ENCODE measurements around the gene CSMD2.
"Not testable (repeated sequence)": the region's sequence is repeated elsewhere in the genome, so short reads cannot be mapped to it uniquely, and the experiment has no call there.

CSMD2 gene

DNA sequence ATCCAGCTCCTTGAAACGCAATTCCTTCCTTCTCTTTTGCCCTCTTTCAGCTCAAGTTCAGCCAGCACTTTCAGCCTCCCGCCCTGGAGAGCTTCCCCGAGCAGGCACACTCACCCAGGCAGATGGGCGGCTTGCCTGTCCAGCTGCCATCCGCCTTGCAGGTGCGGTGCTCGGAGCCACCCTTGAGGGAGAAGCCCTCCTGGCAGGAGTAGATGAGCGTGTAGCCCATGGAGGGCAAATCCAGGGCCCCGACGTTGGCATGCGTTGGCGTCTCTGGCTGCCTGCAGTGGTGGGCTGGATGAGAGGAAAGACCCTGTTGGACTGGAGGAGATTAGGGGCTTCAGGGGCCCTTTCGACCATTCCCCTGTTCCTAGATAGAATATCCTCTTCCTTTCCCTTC lies 632.1 kb downstream of the CSMD2 start:
- no peak for DNase-seq (ENCODE audit: low spot score)

DNA sequence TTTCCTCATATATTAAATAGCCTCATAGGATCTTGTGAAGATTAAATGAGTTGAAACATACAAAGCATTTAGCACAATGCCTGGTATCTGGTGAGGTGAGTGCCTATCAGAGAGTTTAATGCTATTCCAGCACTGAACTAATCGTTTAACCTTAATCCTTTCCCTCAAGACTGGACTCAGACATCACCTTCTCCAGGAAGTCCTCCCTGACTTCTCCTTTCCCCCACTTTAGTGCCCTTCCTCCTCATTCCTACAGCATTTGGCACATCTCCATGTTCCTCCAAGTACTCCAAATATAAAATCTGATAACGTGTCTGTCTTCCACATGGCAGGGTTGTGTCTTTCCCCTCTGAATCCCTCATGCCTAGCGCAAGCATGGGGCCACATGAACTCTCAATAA lies 632.8 kb downstream of the CSMD2 start:
- no peak for DNase-seq (ENCODE audit: low spot score)

GRCh38 chr1:33529957-33530356 lies 635.1 kb downstream of the CSMD2 start:
- DNase-seq (ENCODE audit: low spot score) = no peak

DNA sequence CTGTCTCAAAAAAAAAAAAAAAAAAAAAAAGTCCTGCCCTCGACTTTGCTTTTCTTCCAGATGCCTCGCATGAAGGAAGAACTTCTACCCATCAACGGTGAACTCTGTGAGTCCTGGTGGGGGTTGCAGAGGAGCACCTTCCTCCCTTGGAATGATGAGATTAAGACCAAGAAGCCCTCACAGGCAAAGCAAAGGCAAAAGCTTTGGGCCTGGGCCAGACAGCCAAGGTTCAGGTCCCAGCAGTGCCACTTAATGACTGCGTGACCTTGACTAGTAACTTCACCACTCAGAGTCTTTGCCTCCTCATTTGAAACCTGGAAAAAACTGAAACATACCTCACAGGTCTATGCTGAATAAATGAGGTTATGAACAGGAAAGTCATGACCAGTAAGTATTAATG lies 637.1 kb downstream of the CSMD2 start:
- no peak for DNase-seq (ENCODE audit: low spot score)

- no peak for DNase-seq (ENCODE audit: low spot score)
Observed at GRCh38 chr1:33524586-33524985, 640.4 kb downstream of the CSMD2 start.

DNA sequence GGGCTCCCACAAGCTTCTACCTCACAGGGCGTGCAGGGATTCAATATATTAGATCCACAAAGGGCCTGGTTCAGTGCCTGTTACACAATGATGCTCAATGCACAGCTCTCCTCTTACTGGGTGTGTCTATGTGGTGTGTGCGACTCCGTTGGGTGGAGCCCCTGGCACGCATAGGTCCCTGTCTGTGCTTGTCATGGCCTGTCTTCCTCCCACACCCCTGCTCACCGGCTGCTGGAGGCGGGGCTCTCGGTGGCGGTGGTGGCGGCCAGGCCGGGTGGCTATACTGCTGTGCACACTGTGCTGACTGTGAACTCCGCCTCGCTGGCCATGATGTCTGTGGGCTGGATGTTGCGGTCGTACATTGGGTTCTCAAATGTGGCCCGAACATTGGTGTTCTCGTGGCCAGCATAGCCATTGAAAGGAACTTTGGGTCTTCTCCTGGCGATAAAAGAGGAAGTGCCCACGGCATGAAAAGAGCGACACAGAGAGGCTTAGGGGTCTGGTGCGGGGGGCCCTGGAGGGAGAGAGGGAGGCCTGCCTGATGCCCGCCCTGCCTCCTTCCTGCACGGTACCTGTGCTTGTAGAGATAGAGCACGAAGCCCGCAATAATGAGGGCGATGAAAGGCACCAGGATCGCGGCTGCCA lies 645.7 kb downstream of the CSMD2 start:
- DNase-seq (ENCODE audit: low spot score) = no peak

- DNase-seq (ENCODE audit: low spot score) = no peak
Observed at GRCh38 chr1:33517596-33518250, 647.3 kb downstream of the CSMD2 start.

- no peak for DNase-seq (ENCODE audit: low spot score)
Observed at GRCh38 chr1:33516891-33517567, 648.0 kb downstream of the CSMD2 start.

GRCh38 chr1:33516428-33516827 lies 648.6 kb downstream of the CSMD2 start:
- no peak for DNase-seq (ENCODE audit: low spot score)

DNA sequence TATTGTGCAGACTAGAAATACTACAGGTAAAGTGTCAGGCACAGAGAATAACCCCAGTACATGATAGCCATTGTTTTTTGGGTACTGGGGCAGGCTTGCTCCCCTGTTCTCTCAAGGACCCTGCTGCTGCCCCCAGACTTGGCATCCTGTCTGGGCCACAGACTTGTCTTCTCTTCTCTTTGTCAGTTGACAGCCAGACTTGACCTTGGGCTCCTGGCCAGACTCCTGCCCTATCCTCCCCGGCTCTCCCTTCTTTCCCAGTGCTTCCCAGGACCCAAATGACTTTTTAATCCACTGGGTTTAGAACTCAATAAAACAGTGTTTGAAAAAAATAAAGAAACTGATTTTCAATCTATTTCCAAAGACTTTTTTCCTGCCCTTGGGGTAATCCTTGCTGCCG lies 649.4 kb downstream of the CSMD2 start:
- no peak for DNase-seq (ENCODE audit: low spot score)

GRCh38 chr1:33515112-33515511 lies 649.9 kb downstream of the CSMD2 start:
- no peak for DNase-seq (ENCODE audit: low spot score)

- DNase-seq (ENCODE audit: low spot score) = no peak
Observed at GRCh38 chr1:33512226-33513011, 652.6 kb downstream of the CSMD2 start.

- DNase-seq (ENCODE audit: low spot score) = not testable (repeated sequence)
Observed at GRCh38 chr1:33509276-33509675, 655.8 kb downstream of the CSMD2 start.

- no peak for DNase-seq (ENCODE audit: low spot score)
Observed at GRCh38 chr1:33508151-33508550, 656.9 kb downstream of the CSMD2 start.

GRCh38 chr1:33507661-33508060 lies 657.4 kb downstream of the CSMD2 start:
- DNase-seq (ENCODE audit: low spot score) = no peak

- DNase-seq (ENCODE audit: low spot score) = no peak
Observed at GRCh38 chr1:33503506-33503905, 661.5 kb downstream of the CSMD2 start.

DNA sequence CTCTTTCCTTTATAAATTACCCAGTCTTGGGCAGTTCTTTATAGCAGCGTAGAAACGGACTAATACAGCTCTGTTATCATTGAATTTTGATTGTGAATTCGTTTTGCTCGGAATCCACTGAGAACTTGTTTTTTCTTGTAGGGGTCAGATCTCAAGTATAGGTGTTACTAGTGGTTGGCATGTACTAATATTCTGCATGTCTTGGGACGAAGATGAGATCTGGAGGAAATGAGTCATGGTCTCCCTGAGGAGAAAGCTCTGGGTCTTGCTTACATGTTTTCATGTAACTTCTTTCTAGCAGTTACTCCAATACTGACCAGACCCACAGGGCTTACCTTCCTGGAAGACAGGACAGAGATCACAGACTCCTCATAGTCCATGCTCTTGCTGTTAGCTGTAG lies 662.3 kb downstream of the CSMD2 start:
- no peak for DNase-seq (ENCODE audit: low spot score)

DNA sequence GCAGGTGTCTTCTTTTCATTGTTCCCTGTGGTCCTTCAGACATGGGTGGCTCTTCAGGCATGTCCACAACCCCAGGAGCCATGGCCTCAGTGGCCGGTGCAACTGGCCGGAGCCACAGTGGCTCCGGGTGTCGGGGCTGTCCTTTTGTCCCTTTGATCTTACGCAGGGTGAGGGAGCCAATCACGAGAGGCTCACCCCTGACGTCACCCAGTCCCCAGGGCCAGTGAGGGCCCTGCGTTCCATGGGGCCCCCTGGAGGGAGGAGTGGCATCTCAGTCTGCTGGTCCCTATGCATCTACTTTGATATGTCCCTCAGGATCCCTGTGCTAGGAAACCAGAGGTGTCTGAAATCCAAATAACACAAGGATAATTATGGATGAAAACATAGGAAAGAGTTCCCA lies 663.3 kb downstream of the CSMD2 start:
- DNase-seq (ENCODE audit: low spot score) = no peak

DNA sequence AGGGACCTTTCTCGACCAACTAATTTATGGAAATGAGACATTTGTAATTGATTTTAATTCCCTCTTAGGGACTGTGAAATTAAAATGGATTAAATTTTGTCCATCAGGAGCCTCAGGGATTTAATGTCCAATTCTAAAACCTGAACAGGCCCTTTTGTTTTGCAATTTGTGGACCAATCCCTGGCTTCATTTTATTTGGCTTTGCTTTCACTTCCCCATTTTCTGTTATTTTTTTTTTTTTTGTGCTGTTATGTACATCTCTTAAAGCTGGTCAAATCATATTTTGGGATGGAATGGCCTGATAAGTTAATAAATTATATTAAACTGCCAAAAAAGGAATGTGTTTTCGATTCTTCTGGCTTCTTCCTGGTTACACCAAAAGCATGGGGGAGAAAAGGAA lies 663.7 kb downstream of the CSMD2 start:
- no peak for DNase-seq (ENCODE audit: low spot score)

DNA sequence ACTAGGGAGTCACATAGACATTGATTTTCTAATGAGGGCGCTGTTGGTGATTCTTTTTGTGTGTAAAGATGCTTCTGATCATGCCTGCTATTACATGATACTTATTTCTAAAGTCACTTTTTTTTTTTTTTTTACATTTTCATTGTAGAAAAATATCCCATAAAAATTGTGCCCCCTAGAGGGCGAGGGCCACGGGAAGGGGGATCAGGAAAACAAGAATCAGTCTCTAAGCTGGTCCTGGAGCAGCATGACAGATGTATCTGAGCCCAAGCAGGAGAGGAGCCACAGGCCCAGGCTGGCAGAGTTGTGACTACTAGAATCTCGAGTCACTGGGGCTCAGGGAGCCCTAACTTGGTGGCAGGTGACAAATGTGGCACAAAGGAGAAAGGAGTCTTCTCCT lies 664.5 kb downstream of the CSMD2 start:
- no peak for DNase-seq (ENCODE audit: low spot score)

- DNase-seq (ENCODE audit: low spot score) = no peak
Observed at GRCh38 chr1:33497410-33497809, 667.6 kb downstream of the CSMD2 start.

GRCh38 chr1:33494929-33495328 lies 670.1 kb downstream of the CSMD2 start:
- no peak for DNase-seq (ENCODE audit: low spot score)

DNA sequence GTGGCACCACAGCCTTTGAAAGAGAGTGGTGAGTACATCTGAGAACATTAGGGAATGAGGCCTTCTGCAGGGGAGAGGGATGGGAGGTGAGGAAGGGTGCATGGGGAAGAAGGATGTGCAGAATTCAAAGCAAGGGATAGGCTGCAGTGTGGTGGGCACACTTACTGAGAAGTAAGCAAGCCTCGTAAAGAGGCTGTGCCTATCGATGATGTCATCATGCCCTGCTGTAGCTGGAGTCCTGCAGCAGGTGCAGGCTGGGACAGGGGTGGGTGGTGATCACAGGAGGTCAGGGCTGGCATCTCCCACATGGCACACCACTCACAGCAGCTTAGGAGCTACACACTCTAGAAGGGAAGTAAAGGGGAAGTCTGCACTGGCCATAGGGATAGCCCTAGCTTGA lies 676.4 kb downstream of the CSMD2 start:
- no peak for DNase-seq (ENCODE audit: low spot score)

All from D341Med (cell line).